HG03442 (cell line): Measurements from ENCODE around the gene P2RX2.

Source experiments
- ATAC-seq: cut with Tn5 transposase; IDR thresholded peaks from one replicate; pipeline ENCODE4 v1.9.1; 2021; ENCODE audit warnings: mild to moderate bottlenecking, moderate library complexity; ENCODE audit not compliant: unreplicated experiment

P2RX2 gene

GRCh38 chr12:132619386-132620112 lies 973 bp downstream of the P2RX2 start:
- no peak for ATAC-seq

DNA sequence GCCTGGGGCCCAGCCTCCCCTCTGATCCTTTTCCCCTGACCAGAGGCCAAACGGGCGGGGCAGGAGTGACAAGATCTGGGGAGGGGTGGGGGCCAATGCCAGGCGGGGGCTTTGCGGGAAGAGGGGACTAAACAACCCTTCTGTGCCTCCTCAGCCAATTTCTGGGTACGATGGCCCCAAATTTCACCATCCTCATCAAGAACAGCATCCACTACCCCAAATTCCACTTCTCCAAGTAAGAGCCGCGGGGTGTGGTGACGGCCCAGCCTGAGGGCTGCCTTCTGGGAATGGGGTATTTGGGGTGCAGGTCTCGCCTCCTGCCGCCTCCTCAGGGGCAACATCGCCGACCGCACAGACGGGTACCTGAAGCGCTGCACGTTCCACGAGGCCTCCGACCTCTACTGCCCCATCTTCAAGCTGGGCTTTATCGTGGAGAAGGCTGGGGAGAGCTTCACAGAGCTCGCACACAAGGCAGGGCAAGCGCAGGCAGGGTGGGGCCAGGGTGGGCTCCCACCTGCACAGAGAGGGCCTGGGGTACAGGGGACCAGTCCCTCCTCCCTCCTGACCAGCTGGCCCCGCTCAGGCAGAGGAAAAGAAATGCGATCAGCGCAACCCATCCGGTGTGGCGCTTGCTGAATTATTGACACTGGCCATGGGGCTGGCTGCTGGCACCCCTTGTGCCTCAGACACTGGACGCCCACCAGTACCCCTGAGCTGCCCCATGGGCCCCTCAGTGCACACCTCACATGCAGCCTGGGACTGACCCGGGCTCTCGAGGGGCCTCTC lies 1.7 kb downstream of the P2RX2 start:
- ATAC-seq = no peak

- ATAC-seq = no peak
Measured at GRCh38 chr12:132620899-132621656, 2.5 kb downstream of the P2RX2 start.

- ATAC-seq = no peak
Measured at GRCh38 chr12:132621657-132622435, 3.3 kb downstream of the P2RX2 start.

- ATAC-seq = no peak
Measured at GRCh38 chr12:132622437-132623071, 4.0 kb downstream of the P2RX2 start.

GRCh38 chr12:132623072-132623869 lies 4.7 kb downstream of the P2RX2 start:
- no peak for ATAC-seq

- ATAC-seq = no peak
Measured at GRCh38 chr12:132624186-132624855, 5.7 kb downstream of the P2RX2 start.

GRCh38 chr12:132624910-132625630 lies 6.5 kb downstream of the P2RX2 start:
- no peak for ATAC-seq

DNA sequence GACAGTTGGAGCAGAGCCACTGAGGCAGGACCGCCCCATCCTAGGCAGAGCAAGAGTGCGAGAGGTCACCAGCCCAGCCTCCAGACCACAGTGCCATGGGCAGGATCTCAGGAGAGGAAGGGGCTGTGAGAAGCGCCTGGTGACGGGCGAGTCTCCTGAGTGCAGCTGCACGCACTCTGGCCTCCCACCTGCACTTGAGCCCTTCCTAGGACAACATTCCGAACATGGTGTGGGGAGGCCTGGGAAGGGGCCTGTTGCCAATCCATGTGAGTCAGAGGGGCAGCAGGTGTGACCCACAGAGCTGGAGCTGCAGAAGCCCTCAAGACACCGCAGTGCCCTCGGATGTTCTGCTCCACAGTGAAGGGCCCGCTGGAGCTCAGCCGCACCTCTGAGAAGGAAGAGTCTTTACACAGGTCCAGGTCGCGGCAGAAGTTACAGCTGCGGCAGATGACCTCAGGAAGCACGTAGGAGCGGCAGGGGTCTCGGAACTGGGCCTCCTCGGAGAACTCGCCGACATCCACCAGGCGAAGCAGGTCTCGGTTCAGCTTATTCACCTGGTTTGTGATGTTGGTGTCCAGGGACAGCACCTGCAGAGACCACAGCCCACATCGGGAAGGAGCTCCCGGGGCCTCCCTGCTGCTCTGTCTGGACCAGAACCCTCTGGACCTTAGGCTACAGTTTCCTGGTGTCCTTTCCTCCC lies 7.3 kb downstream of the P2RX2 start:
- no peak for ATAC-seq

GRCh38 chr12:132629330-132629729 lies 10.8 kb downstream of the P2RX2 start:
- no peak for ATAC-seq

DNA sequence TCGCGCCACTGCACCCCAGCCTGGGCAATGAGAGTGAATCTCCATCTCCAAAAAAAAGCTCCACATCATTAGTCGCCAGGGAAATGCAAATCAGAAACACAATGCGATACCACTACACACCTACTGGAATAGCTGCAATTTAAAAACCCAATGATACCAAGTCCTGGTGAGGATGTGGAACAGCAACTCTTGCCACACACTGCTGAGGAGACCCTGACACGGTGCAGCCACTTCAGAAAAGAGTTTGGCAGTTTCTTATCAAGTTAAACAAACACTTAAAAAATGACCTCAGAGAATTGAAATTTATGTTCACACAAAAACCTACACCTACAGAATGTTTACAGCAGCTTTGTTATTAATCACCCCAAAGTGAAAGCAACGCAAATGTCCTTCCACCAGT lies 12.1 kb downstream of the P2RX2 start:
- no peak for ATAC-seq

- ATAC-seq = no peak
Measured at GRCh38 chr12:132631666-132632065, 13.1 kb downstream of the P2RX2 start.

GRCh38 chr12:132632521-132633228 lies 14.1 kb downstream of the P2RX2 start:
- ATAC-seq = no peak

DNA sequence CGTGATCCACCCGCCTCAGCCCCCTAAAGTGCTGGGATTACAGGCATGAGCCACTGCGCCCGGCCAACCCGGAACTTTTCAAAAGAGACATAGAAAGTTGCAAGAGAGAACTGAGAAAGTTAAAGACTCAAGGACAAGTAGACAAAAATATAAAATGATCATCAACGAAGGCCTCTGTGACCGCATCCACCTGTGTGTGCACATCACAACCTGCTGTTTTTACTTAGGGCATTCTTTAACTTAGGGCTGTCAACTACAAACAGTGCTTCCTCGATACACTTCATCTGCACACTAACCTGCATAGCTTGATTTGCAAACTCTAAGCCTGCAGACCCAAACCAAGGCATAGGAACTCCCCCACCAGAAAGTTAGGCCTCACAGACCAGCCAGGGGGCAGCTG lies 14.8 kb downstream of the P2RX2 start:
- no peak for ATAC-seq

DNA sequence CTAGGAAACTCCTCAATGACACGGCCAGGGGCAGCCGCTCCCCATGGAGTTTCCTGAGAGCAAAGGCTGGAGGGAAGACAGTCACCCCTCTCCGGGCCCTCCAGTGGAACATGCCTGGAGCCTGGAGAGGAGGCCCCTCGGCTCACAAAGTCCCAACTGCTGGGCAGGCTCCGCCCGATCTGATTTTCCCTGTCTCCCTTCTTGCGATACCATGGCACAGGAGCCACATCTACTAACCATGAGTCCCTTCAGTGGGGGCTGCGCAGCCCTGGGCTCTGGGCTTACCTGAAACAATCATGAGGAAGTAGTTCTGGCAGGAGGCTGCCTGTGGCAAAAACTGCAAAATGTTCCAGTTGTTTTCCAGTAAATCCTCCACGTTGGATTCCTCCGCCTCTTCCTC lies 15.3 kb downstream of the P2RX2 start:
- ATAC-seq = no peak

DNA sequence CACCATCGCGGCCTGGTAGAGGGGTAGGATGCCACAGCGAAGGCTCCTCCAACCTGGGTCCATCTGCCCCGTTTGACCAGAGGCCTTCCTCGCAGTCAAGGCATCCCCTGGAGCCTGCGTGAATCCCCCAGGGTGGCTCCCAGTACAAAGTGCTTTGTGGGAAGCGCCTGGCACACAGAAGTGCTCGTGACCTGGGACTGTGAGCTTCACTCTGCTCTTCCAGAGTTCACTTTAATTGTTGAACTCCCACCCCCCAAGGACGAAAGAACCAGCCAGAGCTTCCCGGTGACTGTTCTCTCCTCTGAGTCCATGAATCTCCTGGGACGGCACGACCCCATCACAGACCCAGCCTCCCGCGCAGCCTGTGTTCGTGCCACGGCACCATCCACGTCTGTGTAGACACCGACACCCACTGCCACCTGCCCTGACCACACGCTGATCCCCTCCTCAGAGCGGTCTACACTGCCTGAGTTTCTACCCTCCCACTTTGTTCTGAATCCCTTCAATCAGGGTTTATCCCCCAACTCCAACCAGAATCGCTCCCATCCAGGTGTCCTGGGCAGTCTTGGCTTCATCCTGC lies 15.9 kb downstream of the P2RX2 start:
- no peak for ATAC-seq
